Activated T-cell treated with anti-CD3 and anti-CD28 coated beads, Interleukin-2, amount 50 U/mL, for 72 hours (primary cell): ENCODE data around the gene FER. TPM values are rescaled to one million over a fixed set of nuclear protein-coding genes. Genes with fewer than 3 reads are reported as not detected.
"Not testable (repeated sequence)": the region's sequence is repeated elsewhere in the genome, so short reads cannot be mapped to it uniquely, and the experiment has no call there.

Experiments used
- ATAC-seq, 2 donors: fragments of 150-1000 bp; cut with Tn5 transposase; replicated peaks in 1 of 2; 2 replicates each; pipeline ENCODE4 v1.10.0; 2021; ENCODE audit warnings: moderate library complexity in 2 of 2, mild to moderate bottlenecking in 1 of 2
- DNase-seq, 2 donors: peaks; one replicate each; pipeline ENCODE4 v3.0.0; 2021 to 2022; ENCODE audit warnings: mixed read lengths in 1 of 2
- H3K27ac Mint-ChIP-seq: one replicate; pipeline ENCODE4 v1.8.0; 2022; ENCODE audit warnings: mild to moderate bottlenecking, moderate library complexity, mixed read lengths
- H3K27me3 Mint-ChIP-seq: one replicate; pipeline ENCODE4 v1.8.0; 2022; ENCODE audit warnings: low read depth, mixed read lengths
- H3K36me3 Mint-ChIP-seq, 2 donors: one replicate each; pipeline ENCODE4 v1.8.0; 2022; ENCODE audit warnings: mixed read lengths in 2 of 2, mild to moderate bottlenecking in 1 of 2; ENCODE audit not compliant: insufficient read depth in 2 of 2
- H3K4me1 Mint-ChIP-seq: one replicate; pipeline ENCODE4 v1.8.0; 2022; ENCODE audit warnings: low read depth, mixed read lengths
- H3K4me3 Mint-ChIP-seq, 2 donors: one replicate each; pipeline ENCODE4 v1.8.0; 2022; ENCODE audit warnings: mild to moderate bottlenecking in 2 of 2, mixed read lengths in 2 of 2, moderate library complexity in 2 of 2
- H3K9me3 Mint-ChIP-seq, 2 donors: one replicate each; pipeline ENCODE4 v1.8.0; 2022; ENCODE audit warnings: mixed read lengths in 2 of 2
- total RNA-seq, 2 donors: library from RNA; stranded (reverse); gene quantifications; one replicate each; pipeline ENCODE4 v1.2.3, GENCODE V29; 2022

Gene FER
- total RNA-seq, 2 donors from 2014 or later, result 12.8 to 15.5 TPM

DNA sequence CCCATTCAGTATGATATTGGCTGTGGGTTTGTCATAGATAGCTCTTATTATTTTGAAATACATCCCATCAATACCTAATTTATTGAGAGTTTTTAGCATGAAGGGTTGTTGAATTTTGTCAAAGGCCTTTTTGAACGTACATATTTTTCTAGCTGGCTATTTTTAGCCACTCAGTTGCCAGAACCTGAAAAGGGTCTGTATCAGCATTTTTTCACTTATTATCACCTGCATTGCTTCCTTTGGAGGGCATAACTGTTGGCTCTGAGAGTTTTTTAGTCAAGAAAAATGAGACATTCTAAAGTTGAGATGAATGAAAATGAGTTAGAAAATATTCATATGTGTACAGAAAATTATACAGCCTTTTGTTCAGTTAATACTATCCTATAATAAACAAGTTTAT is 278.0 kb downstream of the FER start:
- not testable (repeated sequence) for DNase-seq, H3K4me3 Mint-ChIP-seq, ATAC-seq, H3K27me3 Mint-ChIP-seq, H3K27ac Mint-ChIP-seq, H3K4me1 Mint-ChIP-seq, H3K36me3 Mint-ChIP-seq, H3K9me3 Mint-ChIP-seq

DNA sequence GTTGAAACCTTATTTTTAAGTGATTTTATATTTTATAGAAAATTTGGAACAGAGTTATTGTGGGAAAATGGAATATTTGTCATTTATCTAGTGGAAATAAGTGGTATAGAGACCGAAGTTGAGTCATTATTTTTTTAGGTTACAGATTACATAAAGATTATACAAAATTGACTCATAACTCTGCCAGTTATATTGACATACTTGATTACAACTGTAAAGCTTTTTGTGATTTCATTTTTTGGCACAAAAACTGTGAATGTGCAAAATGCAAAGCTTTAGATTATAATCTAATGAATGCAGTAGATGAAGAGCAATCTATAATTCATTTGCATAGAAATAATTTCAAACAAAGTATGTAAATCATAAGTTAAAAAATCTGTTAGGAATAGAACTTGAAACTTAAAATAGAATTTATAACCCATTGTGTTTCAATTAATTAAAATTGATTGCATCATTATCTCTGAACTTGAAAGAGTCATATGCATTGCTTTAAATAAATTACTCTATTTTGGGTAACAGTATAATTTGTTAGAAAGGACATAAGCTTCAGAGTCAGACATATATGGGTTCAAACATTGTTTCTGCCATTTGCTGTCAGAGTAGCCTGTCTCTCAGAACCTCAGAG is 280.4 kb downstream of the FER start:
- no peak for DNase-seq
- Mint-ChIP-seq H3K4me1 (no peaks in the 10 kb centered on the region), H3K27me3 (no peaks in the 10 kb centered on the region), H3K36me3 (peaks cover 0 to 6% of the 10 kb centered on the region in 2 donors), H3K4me3 (no peak overlapping the region), H3K27ac (no peak overlapping the region), H3K9me3 (peaks cover 0 to 3% of the 10 kb centered on the region in 2 donors)
- no peak for ATAC-seq

DNA sequence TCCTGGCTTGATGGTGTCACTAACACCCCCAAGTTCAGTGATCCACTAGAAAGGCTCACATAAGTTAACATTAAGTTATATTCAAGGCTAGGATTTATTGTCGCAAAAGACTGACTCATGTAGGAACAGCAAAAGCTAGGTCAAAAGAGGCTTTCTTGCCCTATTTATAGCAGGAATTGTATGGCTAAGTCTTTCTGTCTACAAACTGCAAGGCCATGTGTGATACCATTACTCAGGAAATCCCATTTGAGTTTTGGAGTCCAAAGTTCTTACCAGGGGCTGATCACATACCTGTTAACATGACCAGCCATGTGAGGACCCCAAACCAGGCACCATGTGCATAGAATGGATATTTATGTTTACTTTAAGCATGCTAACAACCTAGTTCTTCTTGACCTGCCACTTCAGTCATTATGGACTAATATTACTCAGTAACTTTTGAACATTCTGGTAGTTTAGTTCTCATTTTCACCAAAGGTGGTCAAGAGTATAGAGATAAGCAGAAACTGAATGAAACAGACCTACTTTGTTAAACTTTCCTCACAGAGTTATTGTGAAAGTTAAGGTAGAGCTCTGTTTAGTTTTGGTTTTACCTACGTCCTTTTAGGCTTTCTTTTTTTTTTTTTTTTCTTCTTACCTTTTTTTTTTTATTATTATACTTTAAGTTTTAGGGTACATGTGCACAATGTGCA is 281.1 kb downstream of the FER start:
- Mint-ChIP-seq H3K4me1 (no peaks in the 10 kb centered on the region), H3K36me3 (peaks cover 0 to 4% of the 10 kb centered on the region in 2 donors)

DNA sequence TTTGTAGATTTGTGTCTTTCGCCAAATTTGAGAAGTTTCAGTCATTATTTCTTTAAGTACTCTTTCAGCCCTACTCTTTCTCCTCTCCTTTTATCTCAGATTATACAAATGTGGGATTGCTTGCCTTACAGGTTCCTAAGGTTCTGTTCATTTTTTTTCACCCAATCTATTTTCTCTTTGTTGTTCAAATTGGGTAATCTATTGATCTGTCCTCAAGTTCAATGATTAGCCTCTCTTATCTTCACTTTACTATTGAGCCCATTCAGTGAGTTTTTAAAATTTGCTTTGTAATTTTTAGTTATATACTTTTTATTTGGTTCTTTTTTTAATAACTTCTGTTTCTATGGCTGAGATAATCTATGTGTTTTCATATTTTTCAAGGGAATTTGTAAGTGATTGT is 282.1 kb downstream of the FER start:
- no peak for ATAC-seq
- Mint-ChIP-seq H3K4me1 (no peaks in the 10 kb centered on the region), H3K36me3 (no peaks in the 10 kb centered on the region)

More for the DNA sequence above, 281.1 kb downstream of the FER start:
- H3K4me3 Mint-ChIP-seq, result no peak overlapping the region
- no peaks in the 10 kb centered on the region for H3K27me3 Mint-ChIP-seq
- H3K27ac Mint-ChIP-seq, result no peak overlapping the region
- DNase-seq (no peak), ATAC-seq (no peak)
- peaks cover 0 to 3% of the 10 kb centered on the region in 2 donors for H3K9me3 Mint-ChIP-seq

DNA sequence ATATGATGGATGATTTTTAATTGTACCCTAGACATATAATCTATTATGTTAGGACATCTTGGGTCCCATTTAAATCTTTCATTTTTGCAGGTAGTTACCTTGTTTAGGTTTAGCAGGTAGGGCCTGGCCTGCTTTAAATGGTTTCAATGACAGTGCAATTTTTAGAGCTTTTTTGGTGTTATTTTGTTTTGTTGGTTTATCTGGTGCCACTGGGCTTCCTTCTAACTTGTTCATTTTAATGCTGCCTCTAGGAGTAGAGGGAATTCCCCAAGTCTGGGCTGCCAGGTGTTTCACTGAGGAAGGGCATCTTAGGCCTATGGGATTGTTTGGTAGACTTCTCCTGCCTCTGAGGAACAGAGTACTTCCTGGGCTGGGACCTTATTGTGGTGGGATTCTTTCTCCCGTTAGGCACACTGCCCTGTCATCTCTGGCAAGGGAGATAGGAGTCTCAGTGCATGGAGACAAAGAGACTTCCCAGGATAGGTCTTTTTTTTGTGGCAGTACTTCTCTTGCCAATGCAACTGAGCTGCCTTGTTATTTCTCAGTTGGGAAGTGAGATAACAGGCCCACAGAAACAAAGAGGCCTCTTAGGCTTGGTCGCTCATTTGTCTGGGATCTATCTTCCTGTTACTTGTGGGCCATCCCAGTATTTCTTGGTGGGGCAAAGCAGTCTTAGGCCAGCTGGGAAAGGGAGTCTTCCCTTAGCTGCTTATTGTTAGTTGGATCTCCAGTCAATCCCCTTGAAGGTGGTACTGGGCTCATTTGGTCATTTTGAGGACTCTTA is 282.9 kb downstream of the FER start:
- Mint-ChIP-seq H3K4me3 (no peak overlapping the region), H3K36me3 (no peaks in the 10 kb centered on the region), H3K9me3 (no peaks in the 10 kb centered on the region), H3K27me3 (no peaks in the 10 kb centered on the region), H3K4me1 (no peaks in the 10 kb centered on the region), H3K27ac (no peak overlapping the region)
- DNase-seq (no peak), ATAC-seq (no peak)

More for the DNA sequence above, 282.1 kb downstream of the FER start:
- no peak overlapping the region for H3K4me3 Mint-ChIP-seq
- H3K27me3 Mint-ChIP-seq, result no peaks in the 10 kb centered on the region
- no peak overlapping the region for H3K27ac Mint-ChIP-seq
- no peak for DNase-seq
- H3K9me3 Mint-ChIP-seq, result no peaks in the 10 kb centered on the region

DNA sequence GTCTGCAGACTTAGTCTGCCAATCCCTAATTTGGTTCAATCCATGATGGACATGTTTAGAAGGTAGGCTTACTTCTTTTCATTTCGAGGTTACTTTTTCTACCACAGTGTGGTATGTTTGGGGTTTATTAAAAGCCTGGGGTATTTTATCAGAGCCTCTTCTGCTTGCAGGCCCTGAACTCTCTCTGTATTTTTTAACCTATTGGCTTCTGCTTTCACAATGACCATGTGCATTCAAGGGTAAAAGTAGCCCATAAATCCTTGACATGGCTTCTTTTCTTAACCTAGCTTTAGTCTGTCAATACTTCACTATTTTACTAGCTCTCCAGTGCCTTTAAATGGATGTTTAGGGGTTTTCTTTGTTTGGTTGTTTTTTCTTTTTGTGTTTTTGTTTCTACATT is 286.6 kb downstream of the FER start:
- H3K4me3 Mint-ChIP-seq, result no peak overlapping the region
- no peaks in the 10 kb centered on the region for H3K4me1 Mint-ChIP-seq
- DNase-seq, result no peak
- H3K36me3 Mint-ChIP-seq, result no peaks in the 10 kb centered on the region
- no peak overlapping the region for H3K27ac Mint-ChIP-seq
- H3K9me3 Mint-ChIP-seq, result no peaks in the 10 kb centered on the region
- no peaks in the 10 kb centered on the region for H3K27me3 Mint-ChIP-seq
- ATAC-seq, result no peak

DNA sequence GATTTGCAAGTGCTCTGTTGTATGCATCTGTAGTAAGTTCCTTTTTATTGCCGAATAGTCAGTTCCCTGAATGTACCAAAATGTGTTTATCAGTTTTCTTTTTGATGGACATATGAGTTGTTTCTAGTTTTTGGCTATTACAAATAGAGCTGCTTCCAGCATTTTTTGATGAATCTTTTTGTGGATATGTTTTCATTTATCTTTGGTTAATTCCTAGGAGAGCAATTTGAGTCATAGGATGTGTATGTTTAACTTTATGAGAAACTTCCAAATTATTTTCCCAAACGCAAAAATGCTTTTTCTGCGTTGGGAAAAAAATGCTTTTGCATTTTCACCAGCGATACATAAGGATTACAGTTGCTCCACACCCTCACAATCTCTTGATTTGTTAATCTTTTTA is 287.7 kb downstream of the FER start:
- H3K4me1 Mint-ChIP-seq, result no peaks in the 10 kb centered on the region

DNA sequence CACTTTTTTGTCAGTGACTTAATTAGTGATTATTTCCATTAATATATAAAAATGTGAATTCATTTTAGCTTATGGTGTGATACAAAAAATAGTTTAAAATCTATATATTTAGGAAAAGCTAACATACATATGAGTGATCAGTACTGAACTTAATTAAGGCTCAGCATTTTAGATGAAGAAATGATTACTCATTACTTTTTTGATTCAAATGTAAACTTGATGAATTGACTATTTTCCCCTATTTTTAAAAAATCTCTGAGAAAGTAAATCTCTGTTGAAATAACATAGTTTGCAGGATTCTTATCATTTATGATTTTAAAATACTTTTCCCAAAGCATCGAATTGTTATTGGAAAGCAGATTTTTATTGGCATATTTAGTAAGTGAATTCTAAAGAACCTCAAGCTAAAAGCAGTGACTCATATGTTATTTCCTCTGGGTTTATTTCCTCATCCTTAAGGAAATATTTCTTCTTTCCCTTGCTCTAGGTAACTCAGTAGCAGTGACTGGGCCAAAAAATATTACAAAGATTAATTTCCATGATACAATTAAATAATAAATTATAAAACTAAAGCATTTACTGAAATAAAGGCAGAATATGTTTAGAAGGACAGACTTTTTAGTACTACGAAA is 290.6 kb downstream of the FER start:
- Mint-ChIP-seq H3K4me3 (no peak overlapping the region), H3K27ac (no peak overlapping the region), H3K4me1 (no peaks in the 10 kb centered on the region), H3K9me3 (no peaks in the 10 kb centered on the region), H3K27me3 (no peaks in the 10 kb centered on the region), H3K36me3 (no peaks in the 10 kb centered on the region)
- no peak for ATAC-seq
- no peak for DNase-seq

More for the DNA sequence above, 287.7 kb downstream of the FER start:
- H3K9me3 Mint-ChIP-seq, result no peaks in the 10 kb centered on the region
- DNase-seq (no peak), ATAC-seq (no peak)
- no peaks in the 10 kb centered on the region for H3K36me3 Mint-ChIP-seq
- no peak overlapping the region for H3K4me3 Mint-ChIP-seq
- no peak overlapping the region for H3K27ac Mint-ChIP-seq
- no peaks in the 10 kb centered on the region for H3K27me3 Mint-ChIP-seq

DNA sequence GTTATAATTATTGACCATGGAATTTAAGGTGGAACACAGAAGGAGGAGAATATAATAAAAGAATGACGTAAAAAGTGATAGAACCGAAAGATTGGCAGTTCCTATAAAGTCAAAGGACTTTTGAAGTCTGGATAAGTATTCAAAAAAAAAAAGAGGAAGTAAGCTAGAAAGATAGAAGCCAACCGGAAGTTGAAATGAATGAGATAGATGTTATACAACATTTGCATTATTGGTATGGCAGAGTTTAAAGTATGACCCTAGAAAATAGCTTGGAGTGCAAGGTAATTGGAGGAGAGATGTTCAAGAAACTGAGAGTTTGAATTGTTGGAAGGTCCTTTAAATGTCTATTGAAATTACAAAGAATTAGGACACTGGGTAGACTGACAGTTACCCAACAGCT is 293.6 kb downstream of the FER start:
- H3K36me3 Mint-ChIP-seq, result no peaks in the 10 kb centered on the region
- H3K9me3 Mint-ChIP-seq, result no peaks in the 10 kb centered on the region
- ATAC-seq, result no peak
- no peak for DNase-seq
- H3K4me3 Mint-ChIP-seq, result no peak overlapping the region
- H3K27ac Mint-ChIP-seq, result no peak overlapping the region
- H3K27me3 Mint-ChIP-seq, result no peaks in the 10 kb centered on the region
- H3K4me1 Mint-ChIP-seq, result no peaks in the 10 kb centered on the region

DNA sequence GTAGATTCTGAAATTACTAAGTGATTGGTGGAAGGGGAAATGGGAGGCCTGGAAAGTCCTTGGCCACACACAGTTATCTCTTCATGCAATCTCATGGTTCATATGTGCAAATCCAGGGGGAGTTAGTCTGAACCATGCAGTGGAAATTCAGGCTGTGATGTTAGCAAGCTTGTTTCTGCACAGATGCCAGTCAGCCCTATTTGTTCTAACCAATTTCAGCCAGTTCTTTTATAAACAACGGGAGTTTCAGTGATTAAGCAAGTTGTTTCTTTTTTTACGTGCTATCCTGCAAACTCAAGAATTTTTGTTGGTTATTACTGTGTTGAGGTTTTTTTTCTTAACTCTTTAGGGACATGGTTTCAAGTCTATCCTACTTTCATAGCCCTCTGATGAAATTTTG is 298.0 kb downstream of the FER start:
- H3K9me3 Mint-ChIP-seq, result no peaks in the 10 kb centered on the region
- H3K27me3 Mint-ChIP-seq, result no peaks in the 10 kb centered on the region
- H3K27ac Mint-ChIP-seq, result no peak overlapping the region
- no peak overlapping the region for H3K4me3 Mint-ChIP-seq
- no peaks in the 10 kb centered on the region for H3K36me3 Mint-ChIP-seq
- ATAC-seq (no peak), DNase-seq (no peak)
- no peaks in the 10 kb centered on the region for H3K4me1 Mint-ChIP-seq

DNA sequence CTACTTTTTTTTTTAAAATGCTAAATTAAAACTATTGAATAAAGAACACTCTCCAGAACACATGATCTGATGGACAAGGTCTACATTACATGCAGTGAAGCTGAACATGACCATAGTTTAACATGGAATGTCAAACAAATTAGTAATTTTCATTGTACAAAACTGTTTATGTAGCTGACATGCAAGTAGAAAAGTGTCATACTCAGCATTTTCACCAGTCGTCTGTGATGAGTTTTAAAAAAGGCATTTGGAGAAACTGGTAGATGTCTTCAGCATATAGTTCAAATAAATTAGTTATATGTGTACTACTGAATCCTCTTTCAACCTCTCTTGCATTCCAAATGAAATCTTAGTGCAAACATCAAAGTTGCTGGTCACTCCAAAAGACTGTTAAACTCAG is 301.9 kb downstream of the FER start:
- Mint-ChIP-seq H3K27me3 (no peaks in the 10 kb centered on the region), H3K36me3 (no peaks in the 10 kb centered on the region), H3K4me1 (no peaks in the 10 kb centered on the region), H3K9me3 (no peaks in the 10 kb centered on the region), H3K4me3 (no peak overlapping the region), H3K27ac (no peak overlapping the region)
- ATAC-seq (no peak), DNase-seq (no peak)

DNA sequence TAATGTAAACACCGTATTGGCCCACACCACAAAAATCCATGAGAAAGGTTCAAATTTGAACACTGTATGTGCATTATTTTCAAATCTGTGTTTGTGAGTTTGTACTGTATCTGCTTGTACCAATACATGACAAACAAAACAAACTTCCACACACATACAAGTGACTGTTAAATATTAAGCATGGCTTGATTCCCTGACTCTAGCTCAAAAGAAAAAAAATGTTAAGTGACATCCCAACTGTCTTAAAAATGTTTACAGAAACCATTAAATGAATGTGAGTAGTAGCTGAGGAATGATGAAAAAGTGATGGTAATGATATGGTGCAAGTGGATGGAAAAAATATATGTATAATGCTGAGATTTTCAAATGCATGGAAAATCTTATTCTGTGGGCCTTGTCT is 302.6 kb downstream of the FER start:
- H3K9me3 Mint-ChIP-seq, H3K4me3 Mint-ChIP-seq, H3K27me3 Mint-ChIP-seq, ATAC-seq, H3K4me1 Mint-ChIP-seq, H3K27ac Mint-ChIP-seq, H3K36me3 Mint-ChIP-seq, DNase-seq: not testable (repeated sequence)

DNA sequence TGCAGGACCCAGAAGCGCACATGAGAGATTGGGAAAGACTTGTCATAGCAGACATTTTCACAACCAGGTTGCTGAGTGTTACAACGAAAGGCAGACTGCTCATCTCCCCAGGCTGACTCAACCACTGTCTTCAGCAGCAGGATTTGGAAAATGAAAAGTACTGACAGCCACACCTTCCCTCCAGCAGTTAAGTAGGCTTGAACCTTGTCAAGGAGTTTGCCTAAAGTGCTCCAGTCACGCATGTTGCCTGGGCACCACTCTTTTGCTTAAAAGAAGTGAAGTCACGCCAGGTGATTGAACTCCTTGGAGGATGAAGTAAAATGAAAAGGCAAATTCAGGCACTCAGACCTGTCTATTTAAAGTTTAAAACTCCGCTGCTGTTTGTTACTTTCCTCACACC is 304.5 kb downstream of the FER start:
- not testable (repeated sequence) for H3K27ac Mint-ChIP-seq, ATAC-seq, H3K27me3 Mint-ChIP-seq, H3K4me3 Mint-ChIP-seq, H3K4me1 Mint-ChIP-seq, H3K9me3 Mint-ChIP-seq, H3K36me3 Mint-ChIP-seq, DNase-seq
